ENCODE measurements around the gene CHTOP.

DNA sequence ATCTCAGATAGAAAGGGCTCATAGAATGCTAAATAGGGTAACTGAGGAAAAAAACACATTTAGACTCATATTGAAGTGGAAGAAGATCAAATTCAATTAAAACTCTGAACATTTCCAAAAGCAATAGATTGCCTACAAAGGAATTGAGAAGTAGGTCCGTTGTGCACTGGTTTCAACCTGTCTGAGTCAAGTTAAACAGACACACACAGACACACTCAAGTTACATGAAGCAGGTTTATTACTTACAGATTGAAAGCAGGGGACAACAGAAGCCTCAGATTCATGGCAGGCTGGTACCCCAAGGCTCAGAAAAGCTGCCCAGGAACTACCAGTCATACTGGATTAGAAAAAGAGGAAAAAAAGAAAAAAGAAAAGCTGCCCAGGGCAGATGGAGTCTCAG, 47.5 kb upstream of the CHTOP start:
- no peak for TF ChIP-seq CTCF (conservative IDR thresholded peaks at IDR 0.05; ENCODE audit: low read depth, low read length)
- no peak for TF ChIP-seq MXI1 (IDR thresholded peaks at IDR 0.05; ENCODE audit: borderline replicate concordance, low read depth, low read length)
- TF ChIP-seq CHD1 (IDR thresholded peaks at IDR 0.05; ENCODE audit: low read depth, low read length): no peak
- no peak for TF ChIP-seq POLR2A (IDR thresholded peaks at IDR 0.05; ENCODE audit: low read depth, low read length)
- TF ChIP-seq RCOR1 (IDR thresholded peaks at IDR 0.05; ENCODE audit: insufficient replicate concordance, low read length): no peak
- TF ChIP-seq, protein P1, sequence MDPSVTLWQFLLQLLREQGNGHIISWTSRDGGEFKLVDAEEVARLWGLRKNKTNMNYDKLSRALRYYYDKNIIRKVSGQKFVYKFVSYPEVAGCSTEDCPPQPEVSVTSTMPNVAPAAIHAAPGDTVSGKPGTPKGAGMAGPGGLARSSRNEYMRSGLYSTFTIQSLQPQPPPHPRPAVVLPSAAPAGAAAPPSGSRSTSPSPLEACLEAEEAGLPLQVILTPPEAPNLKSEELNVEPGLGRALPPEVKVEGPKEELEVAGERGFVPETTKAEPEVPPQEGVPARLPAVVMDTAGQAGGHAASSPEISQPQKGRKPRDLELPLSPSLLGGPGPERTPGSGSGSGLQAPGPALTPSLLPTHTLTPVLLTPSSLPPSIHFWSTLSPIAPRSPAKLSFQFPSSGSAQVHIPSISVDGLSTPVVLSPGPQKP (IDR thresholded peaks at IDR 0.05; ENCODE audit: borderline replicate concordance, low read depth, low read length): no peak
- no peak for TF ChIP-seq RFX5 (IDR thresholded peaks at IDR 0.05; ENCODE audit: low read depth, low read length)
- TF ChIP-seq SMC3 (IDR thresholded peaks at IDR 0.05; ENCODE audit: low read depth, low read length): no peak
- no peak for TF ChIP-seq RAD21 (IDR thresholded peaks at IDR 0.05; ENCODE audit: low read length)
- TF ChIP-seq CEBPB (IDR thresholded peaks at IDR 0.05; ENCODE audit: low read depth, low read length): no peak
- TF ChIP-seq MAFK (IDR thresholded peaks at IDR 0.05; ENCODE audit: low read depth, low read length): no peak
- TF ChIP-seq USF2 (IDR thresholded peaks at IDR 0.05; ENCODE audit: low read depth, low read length): no peak
- TF ChIP-seq BHLHE40 (IDR thresholded peaks at IDR 0.05; ENCODE audit: low read depth, low read length): no peak
- TF ChIP-seq FOS (IDR thresholded peaks at IDR 0.05; ENCODE audit: low read depth, low read length): no peak
